GM18867 (cell line): ENCODE results near the gene MFAP4.

Experiments
- ATAC-seq: cut with Tn5 transposase; IDR thresholded peaks from one replicate; pipeline ENCODE4 v1.9.1; 2021; ENCODE audit warnings: mild to moderate bottlenecking, moderate library complexity; ENCODE audit not compliant: unreplicated experiment

Gene MFAP4

GRCh38 chr17:19410875-19411620, 24.1 kb upstream of the MFAP4 start, which contains the start of gene RNF112:
TSS of gene RNF112 (plus strand) at chr17:19411232. CDS start at chr17:19411409, 177 bp downstream.
- no peak for ATAC-seq

- no peak for ATAC-seq
Observed at GRCh38 chr17:19410091-19410490, 23.1 kb upstream of the MFAP4 start.

- no peak for ATAC-seq
Observed at GRCh38 chr17:19409509-19409908, 22.5 kb upstream of the MFAP4 start.

- no peak for ATAC-seq
Observed at GRCh38 chr17:19409066-19409465, 22.1 kb upstream of the MFAP4 start.

- ATAC-seq = no peak
Observed at GRCh38 chr17:19408346-19408710, 21.3 kb upstream of the MFAP4 start.

- ATAC-seq = no peak
Observed at GRCh38 chr17:19407601-19408345, 20.8 kb upstream of the MFAP4 start.

GRCh38 chr17:19405114-19405513, 18.1 kb upstream of the MFAP4 start:
- ATAC-seq = no peak

GRCh38 chr17:19404264-19404663, 17.3 kb upstream of the MFAP4 start:
- no peak for ATAC-seq

- ATAC-seq = no peak
Observed at GRCh38 chr17:19403021-19403420, 16.0 kb upstream of the MFAP4 start.

- ATAC-seq = no peak
Observed at GRCh38 chr17:19402171-19402570, 15.2 kb upstream of the MFAP4 start.

- no peak for ATAC-seq
Observed at GRCh38 chr17:19401321-19402010, 14.5 kb upstream of the MFAP4 start.

GRCh38 chr17:19399750-19400450, 12.9 kb upstream of the MFAP4 start:
- ATAC-seq = no peak

- no peak for ATAC-seq
Observed at GRCh38 chr17:19398301-19399181, 11.6 kb upstream of the MFAP4 start.

- no peak for ATAC-seq
Observed at GRCh38 chr17:19397556-19398041, 10.6 kb upstream of the MFAP4 start.

- ATAC-seq = no peak
Observed at GRCh38 chr17:19392303-19392702, 5.3 kb upstream of the MFAP4 start.

- ATAC-seq = no peak
Observed at GRCh38 chr17:19391432-19391831, 4.4 kb upstream of the MFAP4 start.

GRCh38 chr17:19390951-19391350, 4.0 kb upstream of the MFAP4 start:
- no peak for ATAC-seq

GRCh38 chr17:19388791-19389785, 2.1 kb upstream of the MFAP4 start:
- ATAC-seq = no peak
